HG03354 (cell line): ENCODE results near the gene ZNF3.

Experiments used
- ATAC-seq: cut with Tn5 transposase; IDR thresholded peaks from one replicate; pipeline ENCODE4 v1.9.1; 2021; ENCODE audit warnings: mild to moderate bottlenecking; ENCODE audit not compliant: unreplicated experiment, poor library complexity, severe bottlenecking

Gene ZNF3

DNA sequence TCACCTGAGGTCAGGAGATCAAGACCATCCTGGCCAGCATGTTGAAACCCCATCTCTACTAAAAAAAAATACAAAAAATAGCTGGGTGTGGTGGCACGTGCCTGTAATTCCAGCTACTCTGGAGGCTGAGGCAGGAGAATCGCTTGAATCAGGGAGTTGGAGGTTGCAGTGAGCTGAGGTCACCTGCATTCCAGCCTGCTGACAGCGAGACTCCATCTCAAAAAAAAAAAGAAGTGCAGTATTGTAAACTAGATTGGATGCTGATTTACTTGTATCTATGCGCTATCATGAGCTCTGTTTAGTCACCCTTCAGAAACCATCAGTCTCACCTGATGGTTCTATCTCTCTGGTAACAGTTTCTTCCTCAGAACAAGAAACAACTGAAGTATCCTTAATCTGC, 18.1 kb downstream of the ZNF3 start:
- ATAC-seq = no peak

DNA sequence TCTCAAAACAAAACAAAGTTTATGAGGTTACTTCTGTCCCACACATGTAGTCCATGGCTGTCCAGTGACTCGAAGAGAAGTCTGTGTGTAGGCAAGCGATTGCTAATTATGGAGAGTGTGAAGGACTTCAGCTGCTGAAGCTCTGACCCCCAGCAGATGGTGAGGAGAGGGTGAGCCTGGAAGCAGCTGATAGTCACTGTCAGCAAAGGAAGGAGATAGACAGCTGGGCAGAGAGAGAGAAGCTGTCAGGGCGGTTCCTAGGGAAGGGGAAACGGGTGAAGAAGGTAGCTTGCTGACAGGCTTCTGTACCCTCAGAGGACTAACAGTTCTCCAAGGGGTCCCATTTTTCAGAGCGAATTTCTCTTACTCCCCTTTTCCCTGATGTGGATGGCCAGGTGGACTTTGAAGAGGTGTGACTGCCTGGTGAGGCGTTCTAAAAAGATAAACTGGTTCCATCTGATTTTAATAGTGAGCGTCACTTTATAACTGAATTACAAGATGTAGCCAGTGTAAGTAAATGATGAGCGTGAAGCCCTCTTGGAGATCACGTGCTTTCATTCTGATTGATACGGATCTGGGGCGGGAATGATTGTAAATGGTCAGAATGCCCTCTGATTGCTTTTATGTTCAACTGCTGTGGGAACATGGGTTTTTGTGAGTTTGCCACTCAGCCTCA, 19.9 kb downstream of the ZNF3 start:
- no peak for ATAC-seq

DNA sequence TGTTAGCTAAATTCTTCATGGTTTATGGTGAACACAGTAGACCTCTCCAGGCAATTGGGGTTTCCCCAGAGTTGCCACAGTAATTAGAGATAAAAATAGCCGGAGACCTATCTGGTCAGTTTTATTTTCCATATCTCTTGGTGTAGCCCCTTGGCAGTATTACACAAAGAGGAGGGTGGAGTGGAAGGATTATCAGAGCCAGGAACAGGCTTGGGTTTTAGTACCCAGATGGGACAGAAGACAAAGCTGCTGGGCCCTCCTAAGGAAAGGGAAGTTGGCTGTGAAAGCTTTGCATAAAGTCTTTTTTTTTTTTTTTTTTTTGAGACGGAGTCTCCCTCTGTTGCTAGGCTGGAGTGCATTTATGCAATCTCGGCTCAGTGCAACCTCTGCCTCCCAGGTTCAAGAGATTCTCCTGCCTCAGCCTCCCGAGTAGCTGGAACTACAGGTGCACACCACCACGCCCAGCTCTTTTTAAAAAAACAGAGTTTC, 22.2 kb downstream of the ZNF3 start:
- no peak for ATAC-seq

DNA sequence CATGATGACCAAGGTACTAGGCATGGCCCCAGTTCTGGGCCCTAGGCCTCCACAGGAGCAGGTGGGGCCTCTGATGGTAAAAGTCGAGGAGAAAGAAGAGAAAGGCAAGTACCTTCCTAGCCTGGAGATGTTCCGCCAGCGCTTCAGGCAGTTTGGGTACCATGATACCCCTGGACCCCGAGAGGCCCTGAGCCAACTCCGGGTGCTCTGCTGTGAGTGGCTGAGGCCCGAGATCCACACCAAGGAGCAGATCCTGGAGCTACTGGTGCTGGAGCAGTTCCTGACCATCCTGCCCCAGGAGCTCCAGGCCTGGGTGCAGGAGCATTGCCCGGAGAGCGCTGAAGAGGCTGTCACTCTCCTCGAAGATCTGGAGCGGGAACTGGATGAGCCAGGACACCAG, 24.5 kb downstream of the ZNF3 start:
- no peak for ATAC-seq

DNA sequence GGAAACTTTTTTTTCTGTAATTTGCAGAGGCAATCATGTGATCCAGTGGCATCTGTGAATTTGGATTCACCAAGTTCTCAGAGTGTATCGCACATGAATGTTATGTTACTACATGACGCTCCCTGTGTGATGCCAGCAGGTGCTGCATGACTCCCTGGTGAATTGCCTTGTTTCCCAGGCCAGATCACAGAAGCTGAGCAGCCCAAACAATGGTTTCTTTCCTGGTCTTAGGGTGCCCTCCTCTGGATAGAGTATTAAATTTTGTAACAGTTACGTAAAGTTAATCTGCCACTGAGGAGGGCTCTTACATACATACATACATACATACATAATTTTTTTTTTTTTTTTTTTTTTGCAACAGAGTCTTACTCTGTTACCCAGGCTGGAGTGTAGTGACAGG, 28.3 kb downstream of the ZNF3 start:
- ATAC-seq = no peak

DNA sequence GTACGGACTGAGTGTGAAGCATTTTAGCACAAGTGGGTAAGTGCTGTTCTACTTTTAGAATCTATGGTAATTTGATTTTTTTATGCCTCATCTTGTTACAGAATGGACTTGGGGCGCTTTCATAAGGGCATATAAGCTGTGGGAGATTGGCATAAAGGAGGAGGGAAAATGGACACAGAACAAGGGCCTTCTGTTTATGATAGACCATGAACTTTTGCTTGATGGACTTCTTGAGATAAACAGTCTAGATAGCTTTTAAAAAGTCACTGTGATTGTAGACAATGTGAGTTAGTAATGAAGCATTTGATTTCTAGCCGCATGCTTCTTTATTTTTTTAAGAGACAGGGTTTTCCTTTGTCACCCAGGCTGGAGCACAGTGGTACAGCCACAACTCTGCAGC, 29.9 kb downstream of the ZNF3 start:
- ATAC-seq = no peak

DNA sequence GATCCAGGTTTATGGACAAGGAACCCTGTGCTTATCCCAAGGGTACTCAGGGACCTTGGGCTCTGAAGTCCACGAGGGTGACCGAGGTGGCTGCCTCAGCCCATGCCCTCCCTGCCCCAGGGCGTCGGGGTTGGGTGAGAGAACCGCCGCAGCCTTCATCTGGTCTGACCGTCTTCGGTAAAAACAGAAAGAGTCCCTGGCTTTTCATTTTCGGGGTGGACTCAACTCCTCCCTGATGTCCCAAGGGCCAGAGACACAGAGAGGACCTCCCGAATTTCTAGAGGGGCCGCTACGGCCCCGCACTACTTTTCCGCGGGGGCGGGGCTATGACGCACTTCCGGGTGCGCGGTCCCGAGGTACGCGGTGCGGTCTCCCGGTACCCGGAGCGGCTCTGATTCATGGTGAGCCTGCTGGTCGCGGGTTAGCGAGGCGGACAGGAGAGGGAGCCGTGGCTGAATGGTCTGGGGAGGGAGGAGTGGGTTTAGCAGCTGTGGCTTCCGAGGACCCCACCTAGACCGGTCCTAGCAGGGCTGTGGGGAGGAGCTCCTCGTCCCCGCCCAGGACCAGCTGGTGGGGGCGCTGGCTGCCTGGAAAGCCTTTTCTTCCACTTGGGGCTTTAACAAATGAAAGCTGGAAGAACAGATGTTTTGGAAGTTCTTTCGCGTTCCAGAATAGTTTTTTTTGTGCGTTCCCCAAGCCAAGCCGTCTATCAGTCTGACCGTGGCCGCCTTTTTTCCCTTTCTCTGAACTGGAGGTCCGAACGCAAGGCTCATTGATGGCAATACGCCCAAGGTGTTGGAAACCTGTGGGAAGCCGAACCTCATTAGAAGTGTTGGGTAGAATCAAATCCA, 31.9 kb downstream of the ZNF3 start, which contains the start of gene ZSCAN21:
Gene ZSCAN21, plus strand, starts transcription at position 334 of the 851 bp plus-strand sequence. CDS start 7,233 bp downstream, outside the sequence.
- ATAC-seq = peak; percentile 92

DNA sequence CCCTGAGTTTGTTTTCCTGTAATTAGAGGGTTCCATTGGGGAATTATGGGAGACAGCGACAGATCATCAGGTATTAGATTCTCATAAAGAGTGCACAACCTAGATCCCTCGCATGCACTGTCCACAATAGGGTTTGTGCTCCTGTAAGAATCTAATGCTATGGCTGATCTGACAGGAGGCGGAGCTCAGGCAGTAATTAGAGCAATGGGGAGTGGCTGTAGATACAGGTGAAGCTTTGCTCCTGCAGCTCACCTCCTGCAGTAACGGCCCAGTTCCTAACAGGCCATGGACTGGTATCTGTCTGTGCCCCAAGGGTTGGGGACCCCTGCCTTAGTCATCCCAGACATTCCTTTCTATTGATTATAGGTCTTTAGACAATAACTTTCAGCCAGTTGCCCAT, 32.8 kb downstream of the ZNF3 start:
- no peak for ATAC-seq

DNA sequence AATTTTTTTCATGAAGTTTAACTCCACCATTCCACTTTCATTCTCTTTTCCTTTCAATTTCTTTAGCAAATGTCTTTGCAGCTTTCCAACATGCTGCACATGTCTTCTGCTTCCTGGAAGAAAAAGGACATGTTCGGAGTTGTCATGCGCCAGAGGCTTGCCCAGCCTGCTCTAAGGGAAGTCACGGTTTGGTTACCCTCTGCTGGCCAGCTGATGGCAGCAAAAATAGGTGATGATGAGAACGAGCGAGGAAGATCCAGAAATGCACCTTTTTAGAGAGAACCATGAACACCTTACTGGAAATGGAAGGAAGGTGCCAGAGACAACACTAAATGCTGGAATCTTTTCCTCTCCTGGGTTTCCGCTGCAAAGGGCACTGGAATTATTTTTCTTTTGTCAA, 36.8 kb downstream of the ZNF3 start:
- no peak for ATAC-seq

DNA sequence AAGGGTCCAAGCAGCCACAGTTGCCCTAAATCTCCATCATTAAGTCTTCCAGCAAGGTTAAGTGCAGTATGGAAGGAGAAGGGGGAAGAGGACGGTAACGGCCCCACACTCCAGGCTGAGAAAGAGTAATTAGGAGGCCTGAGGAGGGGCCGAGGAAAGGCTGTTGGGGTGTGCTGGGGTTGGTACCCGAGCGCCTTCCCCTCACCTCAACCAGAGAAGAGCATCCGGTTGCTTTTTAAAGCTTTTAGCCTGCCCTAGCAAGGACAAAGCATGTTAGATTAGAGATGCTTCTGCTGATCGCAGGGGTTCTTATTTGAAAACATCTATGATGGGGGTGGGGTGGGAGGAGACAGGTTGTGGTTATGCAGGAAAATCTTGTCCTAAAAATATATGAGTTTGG, 40.9 kb downstream of the ZNF3 start:
- no peak for ATAC-seq

DNA sequence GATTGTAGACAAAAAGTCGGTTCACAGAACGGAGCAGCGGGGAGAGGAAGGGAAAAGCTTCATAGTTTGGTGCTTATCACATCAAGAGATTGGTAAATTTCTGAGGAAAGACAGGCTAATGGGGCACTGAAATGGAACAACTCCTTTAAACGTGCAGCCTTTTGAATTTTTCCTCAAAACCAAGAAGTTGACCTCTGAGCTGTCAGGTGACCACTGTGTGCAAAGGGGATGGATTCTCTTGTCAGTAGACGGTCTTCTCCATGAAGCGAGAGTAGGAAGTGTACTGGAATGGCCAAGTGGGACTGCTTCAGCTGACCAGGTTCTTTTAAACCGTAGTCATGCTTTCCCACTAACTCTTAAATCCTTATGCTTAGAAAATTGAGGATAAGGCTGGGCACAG, 43.2 kb downstream of the ZNF3 start:
- ATAC-seq = no peak

DNA sequence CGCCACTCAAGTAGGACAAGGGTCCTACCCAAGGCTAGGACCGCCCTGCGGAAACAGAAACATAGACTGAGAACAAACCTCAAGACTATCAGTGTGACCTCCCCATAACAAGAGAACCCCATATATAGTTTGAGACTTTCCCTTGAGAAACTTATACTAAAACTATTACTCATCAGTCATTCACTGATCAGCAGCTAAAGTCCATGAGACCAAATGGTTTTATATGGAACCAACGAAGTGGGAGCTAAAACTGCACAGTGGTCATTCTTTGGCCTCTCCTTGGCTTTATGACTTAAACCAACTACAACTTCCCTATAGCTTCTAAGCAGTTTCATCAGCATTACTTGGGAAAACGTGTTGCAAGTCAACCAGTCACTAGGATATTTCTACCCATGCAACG, 45.6 kb downstream of the ZNF3 start:
- ATAC-seq = no peak

DNA sequence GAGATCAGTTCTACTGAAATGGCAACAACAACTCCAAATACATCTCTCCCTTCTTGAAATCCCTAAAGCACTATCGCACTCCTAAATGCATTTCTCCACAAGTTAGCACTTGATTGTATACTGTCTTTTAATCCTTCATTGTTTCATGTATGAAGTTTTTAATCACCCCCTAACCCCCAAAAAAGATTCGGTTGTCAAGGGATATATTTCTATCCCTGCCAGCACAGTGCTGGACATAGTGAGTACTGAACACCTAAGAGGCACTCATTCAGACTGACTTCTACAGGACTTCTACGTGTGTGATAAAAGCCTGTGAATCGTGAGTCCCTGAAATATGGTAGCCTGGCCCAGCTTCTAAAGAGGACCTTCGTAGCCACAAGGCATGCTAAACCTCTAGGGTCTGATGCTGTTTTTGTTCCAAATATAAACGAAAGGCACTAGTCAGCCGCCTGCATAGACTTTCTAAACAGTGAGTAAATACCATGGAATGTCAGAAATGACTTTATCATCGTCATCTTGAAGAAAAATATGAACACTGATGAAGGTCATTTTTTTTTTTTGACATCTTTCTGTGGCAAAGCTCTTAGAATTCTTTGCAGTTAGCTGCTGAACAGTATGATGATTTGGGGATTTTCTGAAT, 46.5 kb downstream of the ZNF3 start:
- ATAC-seq = no peak

DNA sequence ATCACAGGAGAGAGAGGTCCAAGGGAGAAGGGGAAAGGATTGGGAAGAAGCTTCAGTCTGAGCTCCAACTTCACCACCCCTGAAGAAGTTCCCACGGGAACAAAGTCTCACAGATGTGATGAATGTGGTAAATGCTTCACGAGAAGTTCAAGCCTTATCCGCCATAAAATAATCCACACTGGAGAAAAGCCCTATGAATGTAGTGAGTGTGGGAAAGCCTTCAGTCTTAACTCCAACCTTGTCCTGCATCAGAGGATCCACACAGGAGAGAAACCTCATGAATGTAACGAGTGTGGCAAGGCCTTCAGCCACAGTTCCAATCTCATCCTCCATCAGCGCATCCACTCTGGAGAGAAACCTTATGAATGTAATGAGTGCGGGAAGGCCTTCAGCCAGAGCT, 48.0 kb downstream of the ZNF3 start:
- ATAC-seq = no peak

DNA sequence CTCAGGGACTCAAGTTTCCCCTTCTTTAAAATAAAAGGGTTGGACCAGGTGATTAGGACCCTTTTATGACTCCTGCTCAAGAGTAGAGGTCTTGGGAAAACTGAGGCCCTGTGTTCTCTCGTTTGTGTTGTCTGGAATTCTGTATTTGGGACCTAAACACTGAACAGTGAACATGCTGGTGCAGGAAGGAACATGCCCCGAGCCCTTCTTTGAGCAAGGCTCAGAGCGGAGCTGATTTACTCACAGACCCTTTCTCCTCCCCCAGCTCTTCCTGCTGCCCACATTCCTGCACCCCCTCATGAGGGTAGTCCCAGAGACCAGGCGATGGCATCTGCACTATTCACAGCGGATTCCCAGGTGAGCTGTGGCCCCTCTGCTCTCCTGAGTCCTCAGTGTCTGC, 51.9 kb downstream of the ZNF3 start:
- ATAC-seq = no peak

DNA sequence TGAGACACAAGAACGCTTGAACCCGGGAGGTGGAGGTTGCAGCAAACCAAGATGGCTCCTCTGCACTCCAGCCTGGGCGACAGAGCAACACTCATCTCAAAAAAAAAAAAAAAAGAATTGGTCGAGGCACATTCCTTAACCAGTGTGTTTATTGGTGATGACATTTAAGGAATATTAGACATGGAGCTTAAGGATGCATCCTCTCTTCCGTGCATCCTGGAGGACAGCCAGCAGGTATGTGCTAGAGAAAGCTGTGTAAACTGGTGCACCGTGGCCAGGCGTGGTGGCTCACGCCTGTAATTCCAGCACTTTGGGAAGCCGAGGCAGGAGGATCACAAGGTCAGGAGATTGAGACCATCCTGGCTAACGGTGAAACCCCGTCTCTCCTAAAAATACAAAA, 54.3 kb downstream of the ZNF3 start:
- no peak for ATAC-seq

DNA sequence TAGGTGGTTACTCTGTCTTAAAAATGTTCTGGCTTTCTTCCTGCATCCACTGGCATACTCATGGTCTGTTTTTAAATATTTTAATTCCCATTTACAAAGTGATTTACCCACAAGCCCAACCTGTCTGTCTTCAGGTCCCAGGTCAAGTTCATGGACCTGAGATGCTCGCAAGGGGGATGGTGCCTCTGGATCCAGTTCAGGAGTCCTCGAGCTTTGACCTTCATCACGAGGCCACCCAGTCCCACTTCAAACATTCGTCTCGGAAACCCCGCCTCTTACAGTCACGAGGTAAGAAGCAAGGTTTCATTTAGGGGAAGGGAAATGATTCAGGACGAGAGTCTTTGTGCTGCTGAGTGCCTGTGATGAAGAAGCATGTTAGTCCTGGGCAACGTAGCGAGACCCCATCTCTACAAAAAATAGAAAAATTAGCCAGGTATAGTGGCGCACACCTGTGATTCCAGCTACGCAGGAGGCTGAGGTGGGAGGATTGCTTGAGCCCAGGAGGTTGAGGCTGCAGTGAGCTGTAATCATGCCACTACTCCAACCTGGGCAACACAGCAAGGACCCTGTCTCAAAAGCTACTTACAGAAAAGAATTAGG, 57.4 kb downstream of the ZNF3 start:
- ATAC-seq = no peak

DNA sequence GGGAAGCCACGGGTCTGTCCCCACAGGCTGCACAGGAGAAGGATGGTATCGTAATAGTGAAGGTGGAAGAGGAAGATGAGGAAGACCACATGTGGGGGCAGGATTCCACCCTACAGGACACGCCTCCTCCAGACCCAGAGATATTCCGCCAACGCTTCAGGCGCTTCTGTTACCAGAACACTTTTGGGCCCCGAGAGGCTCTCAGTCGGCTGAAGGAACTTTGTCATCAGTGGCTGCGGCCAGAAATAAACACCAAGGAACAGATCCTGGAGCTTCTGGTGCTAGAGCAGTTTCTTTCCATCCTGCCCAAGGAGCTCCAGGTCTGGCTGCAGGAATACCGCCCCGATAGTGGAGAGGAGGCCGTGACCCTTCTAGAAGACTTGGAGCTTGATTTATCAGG, 58.0 kb downstream of the ZNF3 start:
- no peak for ATAC-seq

DNA sequence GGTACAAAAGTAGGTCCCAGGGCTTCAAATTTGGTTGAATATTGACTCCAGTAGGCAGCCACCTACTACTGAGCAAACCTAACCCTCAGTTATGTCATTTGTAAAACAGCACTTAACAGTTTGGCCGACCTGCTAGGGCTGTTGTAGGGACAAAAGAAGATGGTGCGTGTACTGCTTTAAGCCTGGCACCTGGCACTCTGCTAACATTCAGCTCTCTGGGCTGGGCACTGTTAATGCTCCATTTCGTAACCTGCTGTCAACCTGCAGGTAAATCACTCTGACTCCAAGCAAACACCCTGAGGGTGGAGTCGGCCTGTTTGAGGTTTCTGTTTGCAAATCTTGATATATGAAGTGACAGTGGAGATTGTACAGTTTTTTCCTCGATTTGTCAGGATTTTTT, 58.9 kb downstream of the ZNF3 start:
- no peak for ATAC-seq

DNA sequence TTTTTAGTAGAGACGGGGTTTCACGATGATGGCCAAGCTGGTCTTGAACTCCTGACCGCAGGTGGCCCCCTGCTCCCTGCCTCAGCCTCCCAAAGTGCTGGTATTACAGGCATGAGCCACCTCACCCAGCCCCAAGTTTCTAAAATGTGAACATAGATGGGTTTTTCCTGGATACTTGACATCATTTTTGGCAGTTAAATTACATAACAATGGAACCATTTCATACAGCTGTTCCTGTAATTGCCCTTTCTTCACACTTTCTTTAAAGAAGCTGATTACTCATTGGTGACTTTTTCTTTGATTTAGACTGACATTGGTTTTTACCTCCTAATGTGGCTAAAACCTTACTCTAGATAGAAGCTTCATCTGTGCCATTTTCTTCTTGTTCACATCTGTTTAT, 60.2 kb downstream of the ZNF3 start:
- ATAC-seq = no peak
